ENCODE measurements around the gene PATJ. TPM values are rescaled to one million over a fixed set of nuclear protein-coding genes. Genes with fewer than 3 reads are reported as not detected.

Gene PATJ
- total RNA-seq, 4 donors from 2014 or later: 10.6 to 44.8 (median 26.1) TPM

GRCh38 chr1:61895175-61895574, 152.9 kb downstream of the PATJ start:
- Histone ChIP-seq H3K27me3 (no peaks in the 10 kb centered on the region), H3K4me3 (no peak overlapping the region), H3K27ac (no peak overlapping the region), H3K9me3 (no peaks in the 10 kb centered on the region), H3K4me1 (no peaks in the 10 kb centered on the region), H3K36me3 (no peaks in the 10 kb centered on the region)
- TF ChIP-seq POLR2A (IDR thresholded peaks at IDR 0.05): no peak
- TF ChIP-seq, protein P1, sequence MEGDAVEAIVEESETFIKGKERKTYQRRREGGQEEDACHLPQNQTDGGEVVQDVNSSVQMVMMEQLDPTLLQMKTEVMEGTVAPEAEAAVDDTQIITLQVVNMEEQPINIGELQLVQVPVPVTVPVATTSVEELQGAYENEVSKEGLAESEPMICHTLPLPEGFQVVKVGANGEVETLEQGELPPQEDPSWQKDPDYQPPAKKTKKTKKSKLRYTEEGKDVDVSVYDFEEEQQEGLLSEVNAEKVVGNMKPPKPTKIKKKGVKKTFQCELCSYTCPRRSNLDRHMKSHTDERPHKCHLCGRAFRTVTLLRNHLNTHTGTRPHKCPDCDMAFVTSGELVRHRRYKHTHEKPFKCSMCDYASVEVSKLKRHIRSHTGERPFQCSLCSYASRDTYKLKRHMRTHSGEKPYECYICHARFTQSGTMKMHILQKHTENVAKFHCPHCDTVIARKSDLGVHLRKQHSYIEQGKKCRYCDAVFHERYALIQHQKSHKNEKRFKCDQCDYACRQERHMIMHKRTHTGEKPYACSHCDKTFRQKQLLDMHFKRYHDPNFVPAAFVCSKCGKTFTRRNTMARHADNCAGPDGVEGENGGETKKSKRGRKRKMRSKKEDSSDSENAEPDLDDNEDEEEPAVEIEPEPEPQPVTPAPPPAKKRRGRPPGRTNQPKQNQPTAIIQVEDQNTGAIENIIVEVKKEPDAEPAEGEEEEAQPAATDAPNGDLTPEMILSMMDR (IDR thresholded peaks at IDR 0.05): no peak
- intact Hi-C loops (cut with DNase I; ENCODE audit: low total_unique reads): no loop called here
- DNase-seq: no peak

DNA sequence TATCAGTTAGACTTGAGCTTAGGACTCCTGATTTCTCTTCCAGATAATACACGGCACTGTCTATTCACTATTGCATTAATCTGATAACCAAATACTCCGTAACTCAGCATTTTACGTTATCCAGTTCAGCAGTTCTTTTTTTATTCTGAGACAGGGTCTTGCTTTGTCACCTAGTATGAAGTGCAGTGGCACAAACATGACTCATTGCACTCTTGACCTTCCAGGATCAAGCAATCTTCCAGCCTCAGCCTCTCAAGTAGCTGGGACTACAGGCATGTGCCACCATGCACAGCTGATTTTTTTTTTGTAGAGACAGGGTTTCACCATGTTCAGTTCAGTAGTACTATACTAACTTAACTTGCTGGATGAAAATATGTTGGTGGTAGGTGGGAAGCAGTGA, 156.4 kb downstream of the PATJ start:
- H3K27ac ChIP-seq: no peak overlapping the region
- no peaks in the 10 kb centered on the region for H3K36me3 ChIP-seq
- TF ChIP-seq POLR2A (IDR thresholded peaks at IDR 0.05): no peak
- TF ChIP-seq, protein P1 (IDR thresholded peaks at IDR 0.05): no peak
- no peak overlapping the region for H3K4me3 ChIP-seq
- H3K9me3 ChIP-seq: no peaks in the 10 kb centered on the region
- H3K4me1 ChIP-seq: no peaks in the 10 kb centered on the region
- DNase-seq: no peak
- no peaks in the 10 kb centered on the region for H3K27me3 ChIP-seq
- intact Hi-C loops (cut with DNase I; ENCODE audit: low total_unique reads): no loop called here

GRCh38 chr1:61904354-61904753, 162.1 kb downstream of the PATJ start:
- Histone ChIP-seq H3K4me3 (no peak overlapping the region), H3K36me3 (no peaks in the 10 kb centered on the region), H3K27me3 (no peaks in the 10 kb centered on the region), H3K4me1 (no peaks in the 10 kb centered on the region), H3K9me3 (no peaks in the 10 kb centered on the region), H3K27ac (no peak overlapping the region)
- TF ChIP-seq, protein P1 (IDR thresholded peaks at IDR 0.05): no peak
- TF ChIP-seq POLR2A (IDR thresholded peaks at IDR 0.05): no peak
- DNase-seq: no peak
- intact Hi-C loops (cut with DNase I; ENCODE audit: low total_unique reads): no loop called here

GRCh38 chr1:61907102-61907501, 164.8 kb downstream of the PATJ start:
- H3K4me3 ChIP-seq: no peak overlapping the region
- no peaks in the 10 kb centered on the region for H3K9me3 ChIP-seq
- no peak overlapping the region for H3K27ac ChIP-seq
- intact Hi-C loops (cut with DNase I; ENCODE audit: low total_unique reads): no loop called here
- TF ChIP-seq POLR2A (IDR thresholded peaks at IDR 0.05): no peak
- TF ChIP-seq, protein P1 (IDR thresholded peaks at IDR 0.05): no peak
- no peaks in the 10 kb centered on the region for H3K27me3 ChIP-seq
- no peak for DNase-seq
- H3K4me1 ChIP-seq: no peaks in the 10 kb centered on the region
- no peaks in the 10 kb centered on the region for H3K36me3 ChIP-seq

GRCh38 chr1:61910035-61910434, 167.8 kb downstream of the PATJ start:
- H3K4me1 ChIP-seq: no peaks in the 10 kb centered on the region
- no peaks in the 10 kb centered on the region for H3K27me3 ChIP-seq
- intact Hi-C loops (cut with DNase I; ENCODE audit: low total_unique reads): no loop called here
- no peak for TF ChIP-seq POLR2A (IDR thresholded peaks at IDR 0.05)
- TF ChIP-seq, protein P1 (IDR thresholded peaks at IDR 0.05): no peak
- H3K36me3 ChIP-seq: no peaks in the 10 kb centered on the region
- no peaks in the 10 kb centered on the region for H3K9me3 ChIP-seq
- no peak for DNase-seq
- H3K4me3 ChIP-seq: no peak overlapping the region
- no peak overlapping the region for H3K27ac ChIP-seq
